ENCODE measurements around the gene CTNNA2.

DNA sequence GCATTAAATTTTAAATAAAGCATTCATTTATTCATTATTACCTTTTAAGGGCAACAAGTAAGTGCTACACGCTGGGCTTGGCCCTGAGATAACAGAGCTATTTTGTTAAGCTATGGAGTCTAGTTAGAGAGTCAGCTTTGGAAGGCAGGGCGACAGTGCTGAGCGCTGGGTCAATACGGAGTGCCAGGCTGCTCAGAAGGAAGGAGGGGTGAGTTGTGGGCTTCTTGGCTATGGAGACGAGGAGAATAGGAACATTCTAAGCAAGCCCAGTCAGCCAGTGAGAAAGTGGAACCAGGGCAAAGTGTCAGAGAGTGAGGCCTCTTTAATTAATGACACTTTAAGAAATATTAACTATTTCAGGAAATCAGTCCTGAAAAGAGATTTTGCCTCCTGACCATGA, 503.3 kb downstream of the CTNNA2 start:
- no peak for TF ChIP-seq POLR2A (IDR thresholded peaks at IDR 0.05)
- TF ChIP-seq, protein P1, sequence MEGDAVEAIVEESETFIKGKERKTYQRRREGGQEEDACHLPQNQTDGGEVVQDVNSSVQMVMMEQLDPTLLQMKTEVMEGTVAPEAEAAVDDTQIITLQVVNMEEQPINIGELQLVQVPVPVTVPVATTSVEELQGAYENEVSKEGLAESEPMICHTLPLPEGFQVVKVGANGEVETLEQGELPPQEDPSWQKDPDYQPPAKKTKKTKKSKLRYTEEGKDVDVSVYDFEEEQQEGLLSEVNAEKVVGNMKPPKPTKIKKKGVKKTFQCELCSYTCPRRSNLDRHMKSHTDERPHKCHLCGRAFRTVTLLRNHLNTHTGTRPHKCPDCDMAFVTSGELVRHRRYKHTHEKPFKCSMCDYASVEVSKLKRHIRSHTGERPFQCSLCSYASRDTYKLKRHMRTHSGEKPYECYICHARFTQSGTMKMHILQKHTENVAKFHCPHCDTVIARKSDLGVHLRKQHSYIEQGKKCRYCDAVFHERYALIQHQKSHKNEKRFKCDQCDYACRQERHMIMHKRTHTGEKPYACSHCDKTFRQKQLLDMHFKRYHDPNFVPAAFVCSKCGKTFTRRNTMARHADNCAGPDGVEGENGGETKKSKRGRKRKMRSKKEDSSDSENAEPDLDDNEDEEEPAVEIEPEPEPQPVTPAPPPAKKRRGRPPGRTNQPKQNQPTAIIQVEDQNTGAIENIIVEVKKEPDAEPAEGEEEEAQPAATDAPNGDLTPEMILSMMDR (IDR thresholded peaks at IDR 0.05): no peak

Data from vagina (tissue), 2 donors.